ENCODE results near the gene PGBD5.
"Not testable (repeated sequence)": the region's sequence is repeated elsewhere in the genome, so short reads cannot be mapped to it uniquely, and the experiment has no call there.

PGBD5 gene, protein sequence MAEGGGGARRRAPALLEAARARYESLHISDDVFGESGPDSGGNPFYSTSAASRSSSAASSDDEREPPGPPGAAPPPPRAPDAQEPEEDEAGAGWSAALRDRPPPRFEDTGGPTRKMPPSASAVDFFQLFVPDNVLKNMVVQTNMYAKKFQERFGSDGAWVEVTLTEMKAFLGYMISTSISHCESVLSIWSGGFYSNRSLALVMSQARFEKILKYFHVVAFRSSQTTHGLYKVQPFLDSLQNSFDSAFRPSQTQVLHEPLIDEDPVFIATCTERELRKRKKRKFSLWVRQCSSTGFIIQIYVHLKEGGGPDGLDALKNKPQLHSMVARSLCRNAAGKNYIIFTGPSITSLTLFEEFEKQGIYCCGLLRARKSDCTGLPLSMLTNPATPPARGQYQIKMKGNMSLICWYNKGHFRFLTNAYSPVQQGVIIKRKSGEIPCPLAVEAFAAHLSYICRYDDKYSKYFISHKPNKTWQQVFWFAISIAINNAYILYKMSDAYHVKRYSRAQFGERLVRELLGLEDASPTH

DNA sequence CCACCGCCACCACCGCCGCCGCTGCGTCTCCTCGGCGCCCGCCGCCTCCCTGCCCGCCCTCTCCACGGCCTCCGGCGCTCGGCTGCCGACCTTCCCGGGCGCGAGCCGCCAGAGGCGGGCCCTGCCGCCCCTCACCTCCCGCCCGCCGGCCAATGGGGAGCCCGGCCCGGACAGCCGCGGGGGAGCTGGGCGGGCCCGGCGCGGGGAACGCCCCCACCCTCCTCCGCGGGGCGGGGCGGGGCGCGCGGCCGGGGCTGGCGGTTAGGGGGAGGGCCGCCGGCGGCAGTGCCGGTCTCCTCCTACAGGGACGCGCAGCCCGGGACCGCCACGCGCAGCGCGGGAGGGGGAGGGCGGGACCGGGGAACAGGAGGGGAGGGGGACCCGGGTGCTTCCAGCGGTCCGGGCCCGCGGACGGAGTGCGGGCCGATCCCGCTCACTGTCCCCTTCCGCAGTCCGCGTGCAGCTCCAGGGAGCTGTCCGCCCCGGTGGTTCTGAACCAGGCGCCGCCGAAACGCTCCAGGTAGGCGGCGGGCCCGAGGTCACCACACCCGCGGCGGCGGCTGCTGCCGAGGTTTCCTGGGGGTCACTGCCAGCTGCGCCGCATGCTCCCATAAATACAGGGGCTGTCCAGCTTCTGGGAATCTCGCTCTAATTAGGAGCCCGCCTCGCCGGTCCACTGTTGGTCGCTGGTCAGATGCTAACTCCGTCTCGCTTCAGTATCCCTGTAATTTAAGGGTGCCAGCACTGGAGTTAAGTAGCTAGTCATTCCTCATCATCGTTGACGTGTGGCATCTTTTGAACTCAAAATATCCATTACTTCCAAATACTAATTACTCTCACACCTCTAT is at the start of gene PGBD5:
PGBD5 (minus strand) TSS at position 87 of the 848 bp plus-strand sequence. CDS start 404 bp downstream, outside the sequence.
- in situ Hi-C loops (cut with HindIII; ENCODE audit: low sequenced_read_pairs) = no loop called here

DNA sequence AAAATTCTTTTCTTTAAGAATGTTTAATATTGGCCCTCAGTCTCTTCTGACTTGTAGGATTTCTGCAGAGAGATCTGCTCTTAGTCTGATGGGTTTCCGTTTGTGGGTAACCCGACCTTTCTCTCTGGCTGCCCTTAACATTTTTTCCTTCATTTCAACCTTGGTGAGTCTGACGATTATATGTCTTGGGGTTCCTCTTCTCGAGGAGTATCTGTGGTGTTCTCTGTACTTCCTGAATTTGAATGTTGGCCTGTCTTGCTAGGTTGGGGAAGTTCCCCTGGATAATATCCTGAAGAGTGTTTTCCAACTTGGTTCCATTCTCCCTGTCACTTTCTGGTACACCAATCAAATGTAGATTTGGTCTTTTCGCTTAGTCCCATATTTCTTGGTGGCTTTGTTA is 48.8 kb upstream of the PGBD5 start:
- in situ Hi-C loops (cut with HindIII; ENCODE audit: low sequenced_read_pairs) = not testable (repeated sequence)

DNA sequence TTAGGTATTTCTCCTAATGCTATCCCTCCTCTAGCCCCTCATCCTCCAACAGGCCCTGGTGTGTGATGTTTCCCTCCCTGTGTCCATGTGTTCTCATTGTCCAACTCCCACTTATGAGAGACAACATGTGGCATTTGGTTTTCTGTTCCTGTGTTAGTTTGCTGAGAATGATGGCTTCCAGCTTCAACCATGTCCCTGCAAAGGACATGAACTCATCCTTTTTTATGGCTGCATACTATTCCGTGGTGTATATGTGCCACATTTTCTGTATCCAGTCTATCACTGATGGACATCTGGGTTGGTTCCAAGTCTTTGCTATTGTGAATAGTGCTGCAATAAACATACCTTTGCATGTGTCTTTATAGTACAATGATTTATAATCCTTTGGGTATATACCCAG is 44.6 kb upstream of the PGBD5 start:
- in situ Hi-C loops (cut with HindIII; ENCODE audit: low sequenced_read_pairs) = not testable (repeated sequence)

DNA sequence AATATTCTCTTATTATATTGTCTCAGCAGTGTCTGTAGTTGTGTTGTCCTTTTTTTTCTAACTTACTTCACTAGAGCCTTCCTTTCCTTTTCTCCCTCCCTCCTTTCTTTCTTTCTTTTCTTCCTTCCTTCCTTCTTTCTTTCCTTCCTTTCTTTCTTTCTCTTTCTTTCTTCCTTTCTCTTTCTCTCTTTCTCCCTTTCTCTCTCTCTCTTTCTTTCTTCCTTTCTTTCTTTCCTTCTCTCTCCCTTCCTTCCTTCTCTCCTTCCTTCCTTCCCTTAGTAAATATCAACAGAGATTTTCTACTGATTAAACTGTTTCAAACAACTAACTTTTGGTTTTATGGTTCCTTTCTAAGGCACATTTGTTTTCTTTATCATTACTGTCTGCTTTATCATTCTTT is 43.1 kb upstream of the PGBD5 start:
- in situ Hi-C loops (cut with HindIII; ENCODE audit: low sequenced_read_pairs) = no loop called here

DNA sequence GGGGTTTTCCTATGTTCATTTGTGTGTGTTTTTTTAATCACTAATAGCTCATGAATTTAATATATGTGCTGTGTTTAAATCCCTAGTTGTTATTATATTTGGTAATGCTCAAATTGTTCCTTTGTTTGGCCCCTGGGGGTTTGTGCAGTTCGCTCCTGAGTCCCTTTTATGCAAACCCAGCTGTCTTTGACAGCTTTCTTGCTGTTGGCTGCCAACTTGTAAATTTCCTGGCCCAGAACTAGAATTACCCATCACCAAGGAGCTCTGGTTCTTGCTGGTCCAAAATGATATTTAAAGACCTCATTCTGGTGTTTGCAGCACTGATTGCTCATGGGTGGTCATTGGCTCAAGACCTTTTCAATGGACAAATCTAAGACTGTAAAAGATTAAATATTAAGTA is 39.6 kb upstream of the PGBD5 start:
- in situ Hi-C loops (cut with HindIII; ENCODE audit: low sequenced_read_pairs) = no loop called here

DNA sequence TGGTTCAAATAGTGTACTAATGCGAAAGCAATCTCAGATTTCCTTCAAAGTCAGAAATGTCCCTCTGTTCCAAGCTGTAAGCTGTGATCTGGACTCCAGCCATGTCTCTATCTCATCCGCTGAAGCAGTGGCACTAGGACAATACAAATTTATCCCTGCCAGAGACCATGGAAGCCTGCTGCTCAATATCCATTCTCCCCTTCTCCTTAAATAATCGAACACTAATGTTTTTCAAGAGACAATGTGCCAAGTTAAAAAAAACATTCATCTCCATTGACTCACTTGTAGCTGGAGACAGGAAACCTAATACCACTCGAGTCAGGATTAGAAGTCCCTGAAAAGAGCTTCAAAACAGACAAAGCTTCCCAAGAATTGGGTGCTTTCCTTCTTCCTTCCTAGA is 38.5 kb upstream of the PGBD5 start:
- in situ Hi-C loops (cut with HindIII; ENCODE audit: low sequenced_read_pairs) = no loop called here

DNA sequence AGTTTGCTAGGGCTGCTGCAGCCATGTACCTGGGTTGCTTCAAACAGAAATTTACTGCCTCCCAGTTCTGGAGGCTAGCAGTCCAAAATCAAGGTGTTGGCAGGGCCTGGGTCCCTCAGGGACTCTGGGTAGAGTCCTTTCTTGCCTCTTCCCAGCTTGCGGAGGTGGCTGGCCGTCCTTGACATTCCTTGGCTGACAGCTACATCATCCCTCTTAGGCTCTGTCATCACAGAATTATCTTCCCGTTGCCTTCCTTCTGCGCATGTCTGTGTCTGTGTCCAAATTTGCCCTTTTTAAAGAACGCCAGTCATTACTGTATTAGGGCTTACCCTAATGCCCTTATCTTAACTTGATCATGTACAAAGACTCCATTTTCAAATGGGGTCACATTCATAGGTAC is 37.6 kb upstream of the PGBD5 start:
- in situ Hi-C loops (cut with HindIII; ENCODE audit: low sequenced_read_pairs) = no loop called here

DNA sequence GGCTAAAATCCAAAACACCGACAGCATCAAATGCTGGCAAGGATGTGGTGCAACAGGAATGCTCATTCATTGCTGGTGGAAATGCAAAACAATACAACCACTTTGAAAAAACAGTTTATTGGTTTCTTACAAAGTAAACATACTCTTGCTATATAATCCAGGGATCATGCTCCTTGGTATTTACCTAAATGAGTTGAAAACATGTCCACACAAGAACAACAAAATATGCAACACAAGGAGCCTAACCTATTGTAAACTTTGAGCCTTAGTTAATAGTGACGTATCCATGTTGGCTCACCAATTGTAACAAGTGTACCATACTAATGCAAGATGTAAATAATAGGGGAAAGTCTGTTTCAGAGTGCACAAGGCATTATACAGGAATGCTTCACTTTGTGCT is 37.2 kb upstream of the PGBD5 start:
- in situ Hi-C loops (cut with HindIII; ENCODE audit: low sequenced_read_pairs) = no loop called here

DNA sequence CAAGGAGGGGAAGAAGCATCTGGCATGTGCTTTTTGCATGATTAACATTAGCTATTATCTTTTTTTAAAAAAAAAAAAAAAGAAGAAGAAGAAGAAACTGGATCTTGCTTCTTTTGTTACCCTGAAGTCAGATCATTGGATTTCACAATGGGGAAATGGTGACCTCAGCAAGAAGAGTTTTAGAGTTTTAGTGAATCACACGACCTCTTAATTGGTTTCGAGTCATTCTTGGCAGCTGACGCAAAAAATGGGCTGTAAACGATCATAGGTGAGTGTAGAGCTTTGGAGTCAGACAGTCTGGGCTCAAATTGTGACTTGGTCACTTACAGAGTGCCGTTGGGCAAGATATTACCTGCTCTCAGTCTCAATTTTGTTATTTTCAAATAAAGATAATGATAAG is 33.3 kb upstream of the PGBD5 start:
- in situ Hi-C loops (cut with HindIII; ENCODE audit: low sequenced_read_pairs) = no loop called here

DNA sequence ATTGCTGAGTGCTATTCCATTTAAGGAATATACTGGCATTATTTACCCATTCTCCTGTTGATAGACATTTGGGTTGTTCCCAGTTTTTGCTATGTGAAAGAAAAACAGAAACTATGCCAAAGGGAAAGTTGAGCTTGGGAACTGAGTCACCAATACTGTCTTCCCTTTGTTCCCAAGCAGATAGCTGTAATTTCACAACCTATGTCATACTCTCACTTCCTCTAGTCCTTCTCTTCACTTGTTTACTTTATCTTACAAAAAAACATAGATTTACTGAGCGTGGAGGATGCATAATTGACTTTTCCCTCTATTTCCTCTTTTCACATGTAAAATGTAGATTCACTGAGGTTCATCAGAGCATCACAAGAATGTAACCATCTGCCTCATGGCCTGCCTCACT is 32.4 kb upstream of the PGBD5 start:
- in situ Hi-C loops (cut with HindIII; ENCODE audit: low sequenced_read_pairs) = no loop called here

DNA sequence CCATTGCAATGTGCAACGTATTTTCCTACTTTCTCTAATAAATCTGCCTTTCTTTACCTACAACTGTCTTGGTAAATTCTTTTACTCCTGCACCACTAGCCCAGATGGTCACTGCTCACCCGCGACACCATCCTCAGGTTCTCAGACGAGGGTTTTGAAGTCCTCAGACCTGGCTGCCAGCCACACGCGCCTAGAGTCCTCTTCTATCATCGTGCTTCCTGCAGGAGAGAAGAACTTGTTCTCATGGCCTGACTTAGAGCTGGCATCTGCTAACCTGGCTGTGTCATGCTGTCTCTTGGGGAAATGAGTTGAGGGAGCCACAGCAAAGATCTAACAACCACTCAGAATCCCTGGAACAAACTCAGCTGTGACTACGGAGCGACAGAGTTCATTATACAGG is 30.3 kb upstream of the PGBD5 start:
- in situ Hi-C loops (cut with HindIII; ENCODE audit: low sequenced_read_pairs) = no loop called here

DNA sequence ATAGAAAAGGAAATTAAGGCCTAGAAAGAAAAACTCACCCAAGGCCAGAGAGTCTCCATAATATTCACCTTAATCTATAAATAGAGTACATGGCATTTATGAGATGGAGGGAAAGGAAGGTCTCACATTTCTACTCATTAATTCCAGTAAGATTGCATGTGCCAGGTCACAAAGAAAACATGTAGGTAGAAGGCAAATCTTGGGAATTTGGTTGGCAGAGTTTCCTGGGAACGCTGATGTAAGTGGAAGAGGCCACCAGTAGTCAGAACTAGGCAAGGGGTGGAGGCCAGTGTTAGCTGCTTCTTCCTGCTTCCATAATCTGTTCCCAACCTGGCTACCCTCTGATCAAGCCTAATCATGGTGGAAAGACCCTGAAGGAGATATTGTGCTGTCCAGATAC is 29.2 kb upstream of the PGBD5 start:
- in situ Hi-C loops (cut with HindIII; ENCODE audit: low sequenced_read_pairs) = no loop called here

DNA sequence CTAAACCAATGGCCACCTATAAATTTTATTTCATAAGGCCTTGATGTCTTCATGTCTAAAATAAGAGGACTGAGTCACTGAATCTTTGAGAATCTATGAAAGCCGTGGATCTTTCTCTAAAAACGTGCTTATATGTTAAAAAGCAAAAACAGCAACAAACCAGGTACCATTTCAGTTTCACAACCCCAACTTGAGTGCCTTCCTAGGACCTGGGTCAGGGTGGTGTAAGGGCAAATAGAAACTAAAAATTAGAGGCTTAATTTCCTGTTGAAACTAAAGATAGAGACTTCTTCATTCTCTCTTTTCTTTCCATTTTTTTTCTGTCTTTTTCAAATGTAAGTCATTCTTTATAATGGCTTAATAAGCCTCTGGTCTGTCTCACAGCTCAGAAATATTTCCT is 27.2 kb upstream of the PGBD5 start:
- in situ Hi-C loops (cut with HindIII; ENCODE audit: low sequenced_read_pairs) = no loop called here

DNA sequence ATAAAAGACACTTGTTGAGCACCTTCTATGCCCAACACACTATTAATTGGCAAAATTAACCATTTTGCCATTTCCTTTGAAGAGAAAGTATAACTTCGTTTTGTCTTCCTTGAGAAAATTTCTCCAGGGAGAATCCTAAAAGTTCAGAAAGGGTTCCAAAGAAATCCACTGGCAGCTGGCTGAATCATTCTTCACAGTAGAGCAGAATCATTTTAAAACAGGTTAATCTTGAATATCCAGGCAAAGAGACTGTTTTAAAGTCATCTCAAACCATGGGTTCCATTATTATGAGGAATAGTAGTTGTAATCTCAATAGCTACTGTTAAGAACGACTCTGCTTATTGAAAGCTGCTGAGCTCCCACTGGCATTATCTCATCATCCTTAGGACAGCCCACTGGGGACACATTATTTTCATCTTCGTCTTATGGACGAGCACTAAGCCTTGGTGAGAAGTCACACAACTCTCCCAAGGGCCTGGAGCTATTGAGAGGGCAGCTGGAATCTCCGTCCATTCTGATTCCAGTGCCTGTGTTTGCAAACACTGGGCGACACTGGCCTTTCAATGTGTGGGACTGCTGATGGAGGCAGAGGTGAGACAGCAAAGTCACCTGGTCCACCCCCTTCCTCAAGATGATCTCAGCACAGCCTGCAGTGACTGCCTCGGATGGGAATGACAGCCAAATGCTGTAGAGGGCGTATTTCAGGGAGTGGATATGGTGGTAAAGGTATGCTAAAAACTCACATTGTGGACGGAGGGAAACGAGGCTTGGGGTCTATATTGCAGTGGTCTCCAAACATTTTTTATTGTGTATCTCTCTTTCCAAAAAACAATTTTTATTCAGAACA is 15.3 kb upstream of the PGBD5 start:
- in situ Hi-C loops (cut with HindIII; ENCODE audit: low sequenced_read_pairs) = no loop called here

DNA sequence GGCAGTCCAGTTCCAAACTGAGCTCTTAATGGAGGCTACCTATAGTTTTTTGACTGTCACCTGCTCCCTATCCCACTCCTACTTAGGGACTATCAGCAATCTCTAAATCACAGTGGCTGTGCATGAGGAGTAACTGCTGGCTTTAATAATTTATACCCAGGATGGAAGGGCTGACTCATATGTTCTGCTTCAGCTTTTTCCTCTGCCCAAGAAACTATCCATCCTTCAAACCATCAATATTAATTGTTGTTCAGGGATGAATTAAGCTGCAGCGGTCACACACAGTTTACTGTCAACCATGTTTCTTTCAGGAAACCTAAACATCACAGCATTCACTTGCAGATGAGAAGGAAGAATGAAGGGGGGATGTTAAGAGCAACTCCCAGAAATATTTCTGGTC is 9.0 kb upstream of the PGBD5 start:
- in situ Hi-C loops (cut with HindIII; ENCODE audit: low sequenced_read_pairs) = no loop called here

DNA sequence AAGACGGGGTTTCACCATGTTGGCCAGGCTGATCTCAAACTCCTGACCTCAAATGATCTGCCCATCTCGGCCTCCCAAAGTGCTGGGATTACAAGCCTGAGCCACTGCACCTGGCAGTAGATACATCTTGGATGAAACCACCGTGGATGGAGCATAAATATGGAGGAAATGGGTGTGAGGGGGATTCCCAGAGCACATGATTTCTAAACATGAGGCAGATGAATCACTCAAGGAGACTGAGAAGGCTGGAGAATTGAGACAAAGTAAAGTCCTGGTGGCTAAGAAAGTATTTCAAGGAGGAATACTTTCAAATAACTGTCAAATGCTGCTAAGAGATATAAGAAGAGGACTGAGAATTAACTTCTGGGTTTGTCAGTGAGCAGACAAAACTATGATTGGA is 5.4 kb upstream of the PGBD5 start:
- in situ Hi-C loops (cut with HindIII; ENCODE audit: low sequenced_read_pairs) = no loop called here

DNA sequence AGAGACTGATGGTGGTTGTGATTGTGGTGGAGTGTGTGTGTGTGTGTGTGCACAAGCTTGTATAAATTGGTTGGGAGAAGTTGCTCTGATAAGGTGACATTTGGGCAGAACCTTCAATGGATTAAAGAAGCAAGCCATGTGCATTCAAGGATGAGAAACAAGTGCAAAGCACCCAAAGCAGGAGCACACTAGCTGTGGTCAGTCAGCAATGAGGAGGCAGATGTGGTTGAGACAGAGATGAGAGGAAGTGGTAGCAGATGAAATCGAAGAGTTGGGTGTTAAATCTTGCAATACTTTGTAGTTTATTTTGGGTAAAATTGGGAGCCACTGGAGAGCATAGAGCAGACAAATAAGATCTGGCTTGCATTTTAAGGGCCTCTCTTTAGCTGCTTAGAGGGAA is 4.4 kb upstream of the PGBD5 start:
- in situ Hi-C loops (cut with HindIII; ENCODE audit: low sequenced_read_pairs) = no loop called here

DNA sequence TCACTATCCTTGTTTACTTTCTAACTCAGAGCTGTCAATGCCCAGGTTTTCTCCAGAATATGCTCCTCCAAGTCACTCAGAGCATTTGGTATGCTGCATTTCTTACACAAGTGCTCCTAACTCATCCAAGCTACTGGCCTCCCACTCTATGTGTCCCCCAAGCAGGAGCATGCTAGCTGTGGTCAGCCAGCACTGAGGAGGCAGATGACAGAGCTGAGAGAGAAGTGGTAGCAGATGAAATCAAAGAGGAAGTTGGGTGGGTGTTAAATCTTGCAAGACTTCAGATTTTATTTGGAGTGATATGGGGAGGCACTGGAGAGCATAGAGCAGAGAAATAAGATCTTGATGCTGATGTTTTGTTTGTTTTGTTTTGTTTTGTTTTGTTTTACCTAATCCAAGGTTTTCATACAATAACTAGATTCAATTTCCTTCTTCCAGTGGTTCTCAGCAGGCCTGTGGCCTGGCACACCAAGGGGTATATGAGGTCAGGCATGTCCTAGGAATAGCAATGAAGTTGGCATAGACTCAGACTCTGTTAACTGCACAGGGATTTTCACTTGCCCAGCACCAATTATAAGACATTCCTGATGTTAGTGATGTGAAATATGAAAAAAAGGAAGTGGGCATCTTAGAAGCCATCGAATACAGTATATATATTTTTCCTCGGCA is 3.1 kb upstream of the PGBD5 start:
- in situ Hi-C loops (cut with HindIII; ENCODE audit: low sequenced_read_pairs) = no loop called here

DNA sequence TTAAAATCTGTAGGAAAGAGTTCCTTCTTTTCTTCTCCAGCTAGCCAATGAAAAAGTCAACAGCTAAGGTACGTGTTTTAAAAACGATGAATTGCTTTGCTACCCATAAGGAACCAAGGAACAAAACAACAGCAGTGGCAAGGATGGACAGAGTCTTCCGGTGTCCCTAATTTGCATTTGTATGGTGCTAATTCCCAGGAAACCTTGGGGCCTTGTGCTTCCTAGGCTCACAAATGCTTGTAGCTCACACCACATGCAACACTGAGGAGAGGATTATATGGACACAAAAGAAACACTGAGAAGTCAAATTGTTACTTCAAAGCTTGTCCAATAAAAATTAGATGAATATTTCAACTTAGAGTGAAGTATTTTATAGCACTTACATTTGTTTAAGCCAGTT is 1.8 kb upstream of the PGBD5 start:
- in situ Hi-C loops (cut with HindIII; ENCODE audit: low sequenced_read_pairs) = no loop called here

DNA sequence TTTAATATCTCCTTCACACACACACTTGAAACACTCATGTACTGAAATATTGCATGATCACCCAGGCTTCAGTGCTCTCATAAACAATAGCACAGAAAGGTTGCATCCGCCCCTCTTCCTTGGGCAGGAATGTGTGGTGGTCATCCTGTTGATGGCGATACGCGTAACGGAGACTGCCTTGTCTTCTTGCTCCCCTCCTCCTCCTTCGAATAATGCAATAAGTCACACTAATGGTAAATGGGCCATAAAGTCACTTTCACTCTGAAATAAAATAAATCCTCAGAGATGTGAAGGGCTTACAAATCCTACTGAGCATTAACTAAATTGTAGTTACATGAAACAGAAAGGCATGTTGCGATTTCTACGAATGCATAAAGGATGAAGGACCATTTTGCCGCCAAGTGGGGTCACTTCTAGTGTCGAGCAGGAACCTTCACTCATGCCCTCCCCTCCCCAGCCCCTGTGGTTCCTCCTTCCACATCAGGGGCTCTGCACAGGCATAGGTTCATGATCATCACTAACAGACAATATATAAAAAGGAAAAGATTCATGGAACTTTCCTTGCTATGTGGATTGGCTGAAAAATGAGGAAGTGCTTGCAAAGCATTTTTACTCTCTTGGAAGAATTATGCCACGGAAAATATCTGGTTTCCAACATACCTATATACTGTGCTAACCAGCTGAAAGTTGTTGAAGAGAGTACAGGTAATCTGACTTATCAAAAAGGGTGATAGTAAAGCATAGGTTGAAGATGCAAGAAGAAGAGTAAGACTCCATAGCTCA is 1.2 kb upstream of the PGBD5 start:
- in situ Hi-C loops (cut with HindIII; ENCODE audit: low sequenced_read_pairs) = no loop called here

Data from DLD1 (cell line).